T-helper 2 cell treated with Interferon-gamma antibody and Interleukin-4, amounts not matched to agents 5 μg/mL and 100 μg/mL, for 36 hours (primary cell): ENCODE data around the gene SLC25A10.

Experiments used
- DNase-seq: peaks from one replicate; pipeline ENCODE4 v3.0.0; 2021; ENCODE audit warnings: low spot score
- H3K27ac Mint-ChIP-seq: one replicate; pipeline ENCODE4 v1.8.0; 2021; ENCODE audit warnings: mild to moderate bottlenecking, mixed read lengths
- H3K27me3 Mint-ChIP-seq: one replicate; pipeline ENCODE4 v1.8.0; 2021; ENCODE audit warnings: low read depth, mixed read lengths
- H3K36me3 Mint-ChIP-seq: one replicate; pipeline ENCODE4 v1.8.0; 2021; ENCODE audit warnings: low read depth, mixed read lengths
- H3K4me1 Mint-ChIP-seq: one replicate; pipeline ENCODE4 v1.8.0; 2021; ENCODE audit warnings: low read depth, mixed read lengths
- H3K4me3 Mint-ChIP-seq: one replicate; pipeline ENCODE4 v1.8.0; 2022; ENCODE audit warnings: mild to moderate bottlenecking, moderate library complexity, mixed read lengths
- H3K9me3 Mint-ChIP-seq: one replicate; pipeline ENCODE4 v1.8.0; 2021; ENCODE audit warnings: mixed read lengths

The SLC25A10 gene

DNA sequence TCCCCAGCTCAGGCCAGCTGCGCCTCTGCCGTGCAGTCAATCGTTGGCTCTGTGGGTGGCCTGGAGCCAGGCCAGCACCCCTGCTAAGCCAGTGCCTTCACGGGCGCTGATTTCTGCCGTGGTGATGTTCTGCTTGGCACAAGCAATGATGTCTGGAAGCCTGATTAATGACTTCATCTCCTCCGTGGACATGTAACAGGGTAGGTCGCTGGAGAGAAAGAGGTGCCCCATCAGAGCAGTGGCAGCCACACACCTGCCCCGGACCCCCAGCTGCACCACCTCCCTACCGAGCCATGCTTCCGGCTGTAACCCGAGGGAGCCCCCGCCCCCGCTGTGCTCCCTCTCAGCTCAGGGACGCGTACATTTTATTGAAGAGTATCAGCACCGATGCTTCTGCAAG is 30.4 kb upstream of the SLC25A10 start:
- peaks cover 17% of the 10 kb centered on the region for H3K4me1 Mint-ChIP-seq
- H3K4me3 Mint-ChIP-seq = peak overlapping the region; percentile 12
- DNase-seq = no peak
- H3K36me3 Mint-ChIP-seq = peaks cover 19% of the 10 kb centered on the region
- H3K27me3 Mint-ChIP-seq = peaks cover 2% of the 10 kb centered on the region
- H3K27ac Mint-ChIP-seq = no peak overlapping the region
- no peaks in the 10 kb centered on the region for H3K9me3 Mint-ChIP-seq

DNA sequence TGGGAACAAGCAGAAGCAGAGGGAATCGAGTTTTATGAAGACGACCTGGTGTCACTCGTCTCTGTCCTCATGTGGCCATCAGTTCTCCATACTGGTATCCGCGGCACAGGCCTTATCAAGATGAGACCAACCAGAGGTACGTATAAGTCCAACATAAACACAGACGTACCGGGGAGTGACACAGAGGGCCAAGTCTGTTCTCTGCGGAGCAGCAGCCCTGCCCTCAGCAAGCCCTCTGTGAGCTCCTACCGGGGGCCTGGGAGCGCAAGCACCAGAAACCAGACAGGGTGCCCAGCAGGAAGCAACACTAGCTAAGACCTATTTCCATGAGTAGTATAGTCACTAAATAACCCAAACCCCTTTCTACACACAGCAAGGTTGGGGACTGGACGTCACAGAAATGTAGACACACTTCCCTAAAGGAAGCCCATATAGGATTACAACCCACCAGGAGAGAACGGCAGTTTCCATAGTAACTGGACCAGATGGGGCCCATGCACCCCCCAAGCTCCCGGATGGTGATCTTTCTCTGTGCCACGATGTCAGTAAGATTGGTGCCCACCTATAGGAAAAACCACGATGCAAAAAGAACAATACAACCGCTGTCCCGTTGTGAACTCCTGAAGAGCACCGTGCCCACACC is 29.4 kb upstream of the SLC25A10 start:
- Mint-ChIP-seq H3K9me3 (no peaks in the 10 kb centered on the region), H3K27me3 (peaks cover 2% of the 10 kb centered on the region), H3K4me3 (peak overlapping the region; percentile 92), H3K27ac (peak overlapping the region; percentile 26), H3K4me1 (peaks cover 17% of the 10 kb centered on the region), H3K36me3 (peaks cover 28% of the 10 kb centered on the region)
- no peak for DNase-seq

DNA sequence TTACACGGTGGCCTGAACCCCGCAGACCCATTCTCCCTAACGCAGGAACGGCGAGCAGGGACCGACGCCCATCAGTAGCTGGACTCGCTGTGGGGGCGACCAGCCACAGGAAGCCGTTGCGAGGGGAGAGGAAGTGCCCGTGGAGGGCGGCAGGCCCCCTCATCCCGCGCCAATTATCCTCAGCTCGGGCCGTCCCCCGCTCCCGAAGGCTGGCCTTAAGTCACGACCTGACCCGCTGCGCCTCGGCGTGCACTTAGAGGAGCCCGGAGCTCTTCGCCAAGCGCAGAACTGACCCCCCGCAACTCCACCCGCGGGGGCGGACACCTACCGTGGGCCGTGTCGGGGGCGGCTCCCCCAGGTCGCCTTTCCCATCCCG is 28.9 kb upstream of the SLC25A10 start:
- Mint-ChIP-seq H3K27ac (peak overlapping the region; percentile 26), H3K4me3 (peak overlapping the region; percentile 92)

DNA sequence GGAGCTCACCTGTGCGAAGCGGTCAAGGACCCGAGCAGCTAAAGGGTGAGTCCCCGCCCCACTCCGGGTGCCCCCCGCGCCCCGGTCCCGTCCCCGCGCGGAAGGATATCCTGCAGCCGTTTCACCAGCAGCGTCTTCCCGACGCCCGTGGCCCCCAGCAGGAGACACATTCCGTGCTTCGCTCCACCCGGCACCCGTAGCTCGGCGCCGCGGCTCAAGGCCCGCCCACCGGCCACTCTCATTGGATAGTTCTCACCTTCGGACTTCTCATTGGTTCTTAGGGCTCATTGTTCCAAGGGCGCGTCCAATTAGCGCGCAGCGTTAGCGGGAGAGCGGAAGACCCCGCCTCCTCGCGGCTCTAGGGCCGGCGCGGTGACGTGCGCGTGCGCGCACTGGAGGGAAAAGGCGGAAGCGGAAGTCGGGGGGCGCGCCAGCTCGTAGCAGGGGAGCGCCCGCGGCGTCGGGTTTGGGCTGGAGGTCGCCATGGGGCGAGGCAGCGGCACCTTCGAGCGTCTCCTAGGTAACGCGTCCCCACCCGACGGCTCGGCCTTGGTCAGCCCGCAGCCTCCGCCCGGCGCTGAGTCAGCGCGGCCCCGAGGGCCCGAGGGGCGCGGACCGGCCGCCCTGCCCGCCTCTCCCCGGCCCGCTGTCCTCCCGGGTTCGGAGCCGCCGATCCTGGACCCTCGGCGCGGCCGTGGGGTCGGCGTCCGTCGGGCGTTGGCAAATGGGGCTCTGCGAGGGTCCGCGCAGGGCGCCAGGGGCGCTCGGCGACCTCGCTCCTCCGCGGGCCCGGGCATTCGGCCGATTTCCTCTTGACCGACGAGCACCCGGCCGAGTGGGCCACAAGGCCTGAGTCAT is 28.3 kb upstream of the SLC25A10 start, which contains the start of the genes ARL16 and HGS:
ARL16 (minus strand) TSS at position 214 of the 858 bp plus-strand sequence; CDS start at position 170, 44 bp downstream.
HGS (plus strand) TSS at position 428 of the 858 bp plus-strand sequence; CDS start at position 484, 56 bp downstream.
- H3K4me1 Mint-ChIP-seq = peaks cover 17% of the 10 kb centered on the region
- H3K27ac Mint-ChIP-seq = peak within 1 kb of the TSS; percentile 92
- peaks cover 31% of the 10 kb centered on the region for H3K36me3 Mint-ChIP-seq
- no peaks in the 10 kb centered on the region for H3K9me3 Mint-ChIP-seq
- peaks cover 2% of the 10 kb centered on the region for H3K27me3 Mint-ChIP-seq
- peak; percentile 98 for DNase-seq
- H3K4me3 Mint-ChIP-seq = peak within 1 kb of the TSS; percentile 92

More for the DNA sequence above, 28.9 kb upstream of the SLC25A10 start:
- no peaks in the 10 kb centered on the region for H3K9me3 Mint-ChIP-seq
- H3K4me1 Mint-ChIP-seq = peaks cover 17% of the 10 kb centered on the region
- H3K36me3 Mint-ChIP-seq = peaks cover 29% of the 10 kb centered on the region
- peaks cover 2% of the 10 kb centered on the region for H3K27me3 Mint-ChIP-seq
- no peak for DNase-seq

DNA sequence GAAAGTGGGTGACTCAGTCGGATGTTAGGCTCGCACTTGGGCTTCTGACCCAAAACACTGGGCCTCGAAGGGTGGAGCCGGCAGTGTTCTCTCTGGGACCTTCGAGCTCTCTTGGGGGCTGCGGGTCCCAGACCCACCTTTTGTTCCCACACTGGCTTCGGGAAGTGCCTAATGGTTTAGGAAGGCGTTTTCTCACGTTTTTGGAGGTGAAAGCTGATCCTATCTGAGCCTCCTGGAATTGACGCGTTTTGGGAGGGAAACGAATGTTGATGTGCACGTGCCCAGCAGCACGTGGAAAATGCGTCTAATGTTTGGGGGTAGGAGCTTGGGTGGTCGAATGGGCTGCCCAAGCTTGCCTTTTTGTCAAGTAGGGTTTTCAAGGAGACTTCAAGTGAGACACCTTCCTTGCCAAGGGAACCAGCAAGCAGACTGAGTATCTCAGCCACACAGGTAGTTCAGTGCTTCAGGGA is 27.6 kb upstream of the SLC25A10 start:
- Mint-ChIP-seq H3K36me3 (peaks cover 38% of the 10 kb centered on the region), H3K4me3 (peak overlapping the region; percentile 90), H3K27ac (peak overlapping the region; percentile 70), H3K9me3 (no peaks in the 10 kb centered on the region), H3K4me1 (peaks cover 17% of the 10 kb centered on the region), H3K27me3 (peaks cover 2% of the 10 kb centered on the region)
- no peak for DNase-seq

DNA sequence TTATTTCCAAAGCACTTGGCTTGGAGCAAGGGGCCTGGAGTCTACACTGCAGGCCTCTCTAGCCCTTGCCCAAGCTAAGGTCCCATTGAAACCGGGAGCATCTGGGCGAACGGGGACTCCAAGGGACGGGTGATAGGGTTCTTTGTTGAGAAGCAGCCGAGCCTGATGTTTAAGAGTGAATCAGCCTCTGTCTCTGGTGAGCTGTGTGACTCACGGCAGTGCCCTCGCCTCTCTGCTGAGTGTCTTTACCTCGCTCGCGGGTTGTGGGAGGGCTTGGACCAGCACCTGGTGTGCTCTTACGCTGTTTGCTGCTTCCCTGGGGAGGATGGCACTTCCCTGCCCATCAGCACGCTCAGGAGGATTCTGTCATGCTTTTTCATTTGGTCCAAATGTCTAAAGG is 27.0 kb upstream of the SLC25A10 start:
- H3K27ac Mint-ChIP-seq = peak overlapping the region; percentile 70

DNA sequence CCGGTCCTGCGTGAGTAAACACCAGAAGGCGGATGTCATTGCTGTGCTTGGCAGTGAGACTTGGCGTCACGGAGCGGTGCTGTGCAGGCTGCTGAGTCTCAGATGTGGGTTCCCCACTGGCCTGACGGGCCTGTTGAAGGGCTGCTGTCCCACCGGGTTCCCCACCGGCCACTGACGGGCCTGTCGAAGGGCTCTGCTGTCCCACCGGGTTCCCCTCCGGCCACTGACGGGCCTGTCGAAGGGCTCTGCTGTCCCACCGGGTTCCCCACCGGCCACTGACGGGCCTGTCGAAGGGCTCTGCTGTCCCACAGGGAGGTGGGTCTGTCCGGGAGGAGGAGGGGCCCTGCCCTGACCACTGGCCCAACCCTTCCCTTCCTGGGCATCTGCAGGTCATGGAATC is 25.5 kb upstream of the SLC25A10 start:
- Mint-ChIP-seq H3K27ac (no peak overlapping the region), H3K4me3 (no peak overlapping the region), H3K4me1 (peaks cover 17% of the 10 kb centered on the region), H3K27me3 (peaks cover 2% of the 10 kb centered on the region), H3K9me3 (no peaks in the 10 kb centered on the region), H3K36me3 (peaks cover 49% of the 10 kb centered on the region)
- no peak for DNase-seq

More for the DNA sequence above, 27.0 kb upstream of the SLC25A10 start:
- Mint-ChIP-seq H3K4me1 (peaks cover 17% of the 10 kb centered on the region), H3K36me3 (peaks cover 44% of the 10 kb centered on the region), H3K27me3 (peaks cover 2% of the 10 kb centered on the region), H3K9me3 (no peaks in the 10 kb centered on the region), H3K4me3 (peak overlapping the region; percentile 90)
- no peak for DNase-seq

DNA sequence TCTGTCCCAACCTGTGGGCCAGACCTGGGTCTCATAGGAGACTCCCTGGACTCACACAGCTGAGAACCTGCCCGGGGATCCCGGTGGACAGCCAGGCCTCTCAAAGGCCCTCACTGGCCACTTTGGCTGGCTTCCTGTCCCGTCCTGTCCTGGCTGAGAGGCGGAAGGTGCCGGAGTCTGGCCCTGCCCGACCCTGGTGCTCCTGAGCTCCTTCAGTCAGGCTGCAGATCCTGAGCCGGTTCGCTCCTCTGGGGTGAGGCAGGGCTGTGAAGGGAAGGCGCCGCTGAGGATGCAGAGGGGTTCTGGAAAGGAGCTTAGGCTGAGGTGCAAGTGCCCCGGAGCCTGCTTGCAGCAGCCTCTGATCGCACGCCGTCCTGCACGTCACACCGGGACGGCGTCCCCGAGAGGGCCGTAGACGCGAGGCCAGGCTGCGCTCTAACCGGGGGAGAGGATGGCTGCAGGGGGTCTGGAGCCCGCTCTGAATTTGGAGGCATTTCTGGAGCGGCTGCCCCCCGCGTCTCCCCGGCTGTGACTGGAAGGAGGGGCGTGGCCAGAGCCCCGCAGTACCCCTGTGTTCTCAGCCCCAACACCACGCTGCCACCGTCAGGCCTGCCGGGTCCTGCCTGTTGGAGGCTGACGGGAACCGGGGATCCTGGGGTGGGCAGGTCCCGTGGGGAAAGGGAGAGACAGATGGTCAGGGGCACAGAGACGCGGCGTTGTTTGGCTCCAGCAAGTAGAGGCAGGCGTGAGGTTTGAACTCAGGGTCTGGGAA is 24.1 kb upstream of the SLC25A10 start:
- peaks cover 56% of the 10 kb centered on the region for H3K36me3 Mint-ChIP-seq
- H3K27ac Mint-ChIP-seq = no peak overlapping the region
- no peaks in the 10 kb centered on the region for H3K9me3 Mint-ChIP-seq
- no peak for DNase-seq
- H3K27me3 Mint-ChIP-seq = peaks cover 2% of the 10 kb centered on the region
- peak overlapping the region; percentile 21 for H3K4me3 Mint-ChIP-seq
- H3K4me1 Mint-ChIP-seq = peaks cover 10% of the 10 kb centered on the region

DNA sequence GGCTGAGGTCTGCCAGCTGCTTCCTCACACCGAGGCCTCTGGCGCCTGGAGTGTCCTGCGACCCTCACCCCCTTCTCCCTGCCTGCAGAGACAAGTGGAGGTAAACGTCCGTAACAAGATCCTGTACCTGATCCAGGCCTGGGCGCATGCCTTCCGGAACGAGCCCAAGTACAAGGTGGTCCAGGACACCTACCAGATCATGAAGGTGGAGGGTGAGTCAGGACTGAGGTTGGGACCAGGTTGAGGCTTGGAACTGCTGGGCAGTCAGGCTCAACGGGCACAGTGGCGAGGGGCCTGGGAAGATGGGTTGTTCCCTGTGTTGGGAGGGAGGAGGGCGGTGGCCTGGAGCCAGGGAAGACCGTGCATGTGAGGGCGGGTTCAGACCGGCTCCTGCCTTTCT is 23.5 kb upstream of the SLC25A10 start:
- no peak for DNase-seq
- Mint-ChIP-seq H3K36me3 (peaks cover 55% of the 10 kb centered on the region), H3K27ac (no peak overlapping the region), H3K9me3 (no peaks in the 10 kb centered on the region), H3K4me1 (peaks cover 9% of the 10 kb centered on the region), H3K27me3 (peaks cover 2% of the 10 kb centered on the region), H3K4me3 (no peak overlapping the region)

DNA sequence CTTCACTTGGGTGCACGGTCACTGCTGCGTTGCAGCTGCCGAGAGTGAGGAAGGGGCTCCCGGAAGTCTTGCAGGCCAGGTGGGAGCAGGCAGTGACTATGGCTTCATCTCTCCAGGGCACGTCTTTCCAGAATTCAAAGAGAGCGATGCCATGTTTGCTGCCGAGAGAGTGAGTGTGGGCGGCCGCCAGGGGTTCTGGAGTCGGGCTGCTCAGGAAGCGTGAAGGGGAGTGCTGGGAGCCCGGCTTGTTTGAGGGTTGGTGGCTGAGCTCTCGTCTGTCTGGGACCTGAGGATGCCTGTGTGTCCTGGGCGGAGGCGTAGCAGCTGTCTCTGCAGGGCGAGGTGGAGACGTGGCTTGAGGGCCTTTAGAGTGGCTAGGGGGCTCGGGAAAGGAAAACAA is 22.0 kb upstream of the SLC25A10 start:
- H3K27ac Mint-ChIP-seq = no peak overlapping the region
- H3K36me3 Mint-ChIP-seq = peaks cover 48% of the 10 kb centered on the region
- H3K4me1 Mint-ChIP-seq = peaks cover 4% of the 10 kb centered on the region

DNA sequence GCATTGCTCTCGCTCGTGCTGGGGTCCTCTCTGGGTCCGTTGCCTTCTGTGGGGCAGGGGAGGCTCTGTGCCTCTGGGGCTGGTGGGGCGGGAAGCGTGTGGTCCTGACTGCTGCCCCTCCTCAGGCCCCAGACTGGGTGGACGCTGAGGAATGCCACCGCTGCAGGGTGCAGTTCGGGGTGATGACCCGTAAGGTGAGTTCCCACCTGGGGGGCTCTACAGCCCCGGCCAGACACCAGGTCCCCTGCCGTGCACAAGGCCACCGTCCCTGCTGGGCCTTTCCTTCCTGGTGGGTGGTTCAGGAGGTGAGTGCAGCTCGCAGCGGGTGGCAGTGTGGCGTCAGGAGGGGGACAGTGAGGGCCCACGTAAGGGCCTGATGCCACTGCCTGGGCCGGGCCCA is 21.5 kb upstream of the SLC25A10 start:
- H3K27me3 Mint-ChIP-seq = no peaks in the 10 kb centered on the region
- no peak for DNase-seq
- no peaks in the 10 kb centered on the region for H3K9me3 Mint-ChIP-seq
- H3K4me3 Mint-ChIP-seq = no peak overlapping the region
- H3K36me3 Mint-ChIP-seq = peaks cover 46% of the 10 kb centered on the region
- H3K27ac Mint-ChIP-seq = no peak overlapping the region
- no peaks in the 10 kb centered on the region for H3K4me1 Mint-ChIP-seq

More for the DNA sequence above, 22.0 kb upstream of the SLC25A10 start:
- no peaks in the 10 kb centered on the region for H3K9me3 Mint-ChIP-seq
- no peak overlapping the region for H3K4me3 Mint-ChIP-seq
- DNase-seq = no peak
- H3K27me3 Mint-ChIP-seq = no peaks in the 10 kb centered on the region

DNA sequence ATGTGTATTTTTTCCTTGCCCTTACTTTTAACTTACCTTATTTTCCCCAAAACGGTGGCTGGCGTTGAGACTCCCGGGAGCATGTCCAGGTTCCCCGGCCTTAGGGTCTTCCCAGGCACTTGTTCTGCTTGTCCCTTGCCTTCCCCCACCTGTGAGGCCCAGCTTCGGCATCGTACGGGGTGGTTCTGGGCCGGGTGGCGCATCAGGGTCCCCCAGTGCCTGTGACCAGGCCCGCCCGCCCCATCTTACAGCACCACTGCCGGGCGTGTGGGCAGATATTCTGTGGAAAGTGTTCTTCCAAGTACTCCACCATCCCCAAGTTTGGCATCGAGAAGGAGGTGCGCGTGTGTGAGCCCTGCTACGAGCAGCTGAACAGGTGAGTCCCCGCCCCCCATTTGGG is 20.9 kb upstream of the SLC25A10 start:
- no peaks in the 10 kb centered on the region for H3K27me3 Mint-ChIP-seq
- H3K27ac Mint-ChIP-seq = no peak overlapping the region
- no peak overlapping the region for H3K4me3 Mint-ChIP-seq
- no peaks in the 10 kb centered on the region for H3K9me3 Mint-ChIP-seq
- peaks cover 47% of the 10 kb centered on the region for H3K36me3 Mint-ChIP-seq
- no peaks in the 10 kb centered on the region for H3K4me1 Mint-ChIP-seq
- no peak for DNase-seq

DNA sequence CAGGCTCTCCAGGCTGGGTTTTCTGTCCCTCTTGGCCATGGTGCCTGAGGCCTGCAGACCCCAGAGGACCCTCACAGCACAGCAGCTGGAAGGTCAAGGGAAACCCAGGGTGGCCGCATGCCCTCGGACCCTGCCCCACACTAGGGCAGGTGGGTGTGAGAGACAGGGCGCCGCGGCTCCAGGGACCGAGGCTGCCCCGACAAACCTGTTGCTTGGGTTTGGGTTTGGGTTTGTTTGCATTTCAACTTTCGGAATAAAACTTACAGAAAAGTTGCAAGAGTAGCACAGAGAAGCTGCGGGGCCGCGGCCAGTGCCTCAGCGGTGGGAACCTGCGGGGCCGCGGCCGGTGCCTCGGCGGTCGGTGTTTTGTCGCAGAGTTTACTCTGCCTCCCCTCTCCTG is 20.5 kb upstream of the SLC25A10 start:
- DNase-seq = no peak
- H3K4me3 Mint-ChIP-seq = no peak overlapping the region
- no peaks in the 10 kb centered on the region for H3K9me3 Mint-ChIP-seq
- H3K36me3 Mint-ChIP-seq = peaks cover 45% of the 10 kb centered on the region
- no peak overlapping the region for H3K27ac Mint-ChIP-seq
- no peaks in the 10 kb centered on the region for H3K4me1 Mint-ChIP-seq
- H3K27me3 Mint-ChIP-seq = no peaks in the 10 kb centered on the region
